Measurements from ENCODE around the gene PKMYT1. TPM values are rescaled to one million over a fixed set of nuclear protein-coding genes. Genes with fewer than 3 reads are reported as not detected.

Gene PKMYT1
- total and polyA plus RNA-seq, 9 of the 15 experiments (the other 6 are each of a cell fraction or from before 2014, with no cell fraction given): 8.7 to 201 (median 37.8) TPM

GRCh38 chr16:3004781-3005284 is 24.6 kb upstream of the PKMYT1 start (continued):
- TF ChIP-seq, protein P1, sequence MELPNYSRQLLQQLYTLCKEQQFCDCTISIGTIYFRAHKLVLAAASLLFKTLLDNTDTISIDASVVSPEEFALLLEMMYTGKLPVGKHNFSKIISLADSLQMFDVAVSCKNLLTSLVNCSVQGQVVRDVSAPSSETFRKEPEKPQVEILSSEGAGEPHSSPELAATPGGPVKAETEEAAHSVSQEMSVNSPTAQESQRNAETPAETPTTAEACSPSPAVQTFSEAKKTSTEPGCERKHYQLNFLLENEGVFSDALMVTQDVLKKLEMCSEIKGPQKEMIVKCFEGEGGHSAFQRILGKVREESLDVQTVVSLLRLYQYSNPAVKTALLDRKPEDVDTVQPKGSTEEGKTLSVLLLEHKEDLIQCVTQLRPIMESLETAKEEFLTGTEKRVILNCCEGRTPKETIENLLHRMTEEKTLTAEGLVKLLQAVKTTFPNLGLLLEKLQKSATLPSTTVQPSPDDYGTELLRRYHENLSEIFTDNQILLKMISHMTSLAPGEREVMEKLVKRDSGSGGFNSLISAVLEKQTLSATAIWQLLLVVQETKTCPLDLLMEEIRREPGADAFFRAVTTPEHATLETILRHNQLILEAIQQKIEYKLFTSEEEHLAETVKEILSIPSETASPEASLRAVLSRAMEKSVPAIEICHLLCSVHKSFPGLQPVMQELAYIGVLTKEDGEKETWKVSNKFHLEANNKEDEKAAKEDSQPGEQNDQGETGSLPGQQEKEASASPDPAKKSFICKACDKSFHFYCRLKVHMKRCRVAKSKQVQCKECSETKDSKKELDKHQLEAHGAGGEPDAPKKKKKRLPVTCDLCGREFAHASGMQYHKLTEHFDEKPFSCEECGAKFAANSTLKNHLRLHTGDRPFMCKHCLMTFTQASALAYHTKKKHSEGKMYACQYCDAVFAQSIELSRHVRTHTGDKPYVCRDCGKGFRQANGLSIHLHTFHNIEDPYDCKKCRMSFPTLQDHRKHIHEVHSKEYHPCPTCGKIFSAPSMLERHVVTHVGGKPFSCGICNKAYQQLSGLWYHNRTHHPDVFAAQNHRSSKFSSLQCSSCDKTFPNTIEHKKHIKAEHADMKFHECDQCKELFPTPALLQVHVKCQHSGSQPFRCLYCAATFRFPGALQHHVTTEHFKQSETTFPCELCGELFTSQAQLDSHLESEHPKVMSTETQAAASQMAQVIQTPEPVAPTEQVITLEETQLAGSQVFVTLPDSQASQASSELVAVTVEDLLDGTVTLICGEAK (IDR thresholded peaks at IDR 0.05): 0 out of 2 replicates have a peak, but pooled peaks have one; percentile 14
- TF ChIP-seq, protein P1 (CRISPR knock-in tag; IDR thresholded peaks at IDR 0.05): no peak
- TF ChIP-seq SMAD4 (CRISPR knock-in tag; conservative IDR thresholded peaks at IDR 0.05) (peak; percentile 58), SETDB1 (IDR thresholded peaks at IDR 0.05; ENCODE audit: low read length) (no peak), PTTG1 (tag; IDR thresholded peaks at IDR 0.05; ENCODE audit: low read depth) (no peak), EZH2 (IDR thresholded peaks at IDR 0.05; ENCODE audit: borderline replicate concordance, low read depth, low read length) (no peak), NR4A1 (CRISPR knock-in tag; IDR thresholded peaks at IDR 0.05) (no peak), NR4A1 (tag; IDR thresholded peaks at IDR 0.05) (0 out of 2 replicates have a peak, but pooled peaks have one; percentile 45), BHLHE40 (IDR thresholded peaks at IDR 0.05; ENCODE audit: low read length) (peak; percentile 61), RB1 (IDR thresholded peaks at IDR 0.05; ENCODE audit: low read depth) (peak; percentile 8; the same call in 1 of the 2 replicates), ILK (tag; IDR thresholded peaks at IDR 0.05; ENCODE audit: borderline replicate concordance, low read depth) (no peak), RHOXF2B (CRISPR knock-in tag; conservative IDR thresholded peaks at IDR 0.05) (no peak), MTA3 (IDR thresholded peaks at IDR 0.05; ENCODE audit: borderline replicate concordance) (peak; percentile 58; the same call in 1 of the 2 replicates)
- TF ChIP-seq, protein P2, sequence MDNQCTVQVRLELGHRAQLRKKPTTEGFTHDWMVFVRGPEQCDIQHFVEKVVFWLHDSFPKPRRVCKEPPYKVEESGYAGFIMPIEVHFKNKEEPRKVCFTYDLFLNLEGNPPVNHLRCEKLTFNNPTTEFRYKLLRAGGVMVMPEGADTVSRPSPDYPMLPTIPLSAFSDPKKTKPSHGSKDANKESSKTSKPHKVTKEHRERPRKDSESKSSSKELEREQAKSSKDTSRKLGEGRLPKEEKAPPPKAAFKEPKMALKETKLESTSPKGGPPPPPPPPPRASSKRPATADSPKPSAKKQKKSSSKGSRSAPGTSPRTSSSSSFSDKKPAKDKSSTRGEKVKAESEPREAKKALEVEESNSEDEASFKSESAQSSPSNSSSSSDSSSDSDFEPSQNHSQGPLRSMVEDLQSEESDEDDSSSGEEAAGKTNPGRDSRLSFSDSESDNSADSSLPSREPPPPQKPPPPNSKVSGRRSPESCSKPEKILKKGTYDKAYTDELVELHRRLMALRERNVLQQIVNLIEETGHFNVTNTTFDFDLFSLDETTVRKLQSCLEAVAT (IDR thresholded peaks at IDR 0.05): 0 out of 4 replicates have a peak, but pooled peaks of 1 of the 2 experiments have one; percentile 51
